Heart left ventricle (tissue), 16 donors: ENCODE data around the gene CFAP161. TPM values are rescaled to one million over a fixed set of nuclear protein-coding genes. Genes with fewer than 3 reads are reported as not detected.
A peak's percentile ranks its signal among the peaks of the same experiment; 100 is the strongest.

Experiments
- ATAC-seq, 4 donors: fragments of 200-7000 bp; cut with Tn5 transposase; one replicate each; pipeline ENCODE4 v1.9.1; 2020 to 2022; ENCODE audit warnings: moderate library complexity in 4 of 4, mild to moderate bottlenecking in 3 of 4, moderate number of reproducible peaks in 1 of 4
- DNase-seq, 5 donors: peaks; one replicate each; pipeline ENCODE4 v3.0.0-alpha.2; 2020
- H3K27ac ChIP-seq, 12 donors: fragments of 200-600 bp; sonication (generic) in 4 of 12; one replicate each; pipeline versions ENCODE4 v1.5.0 to v1.8.0; 2016 to 2022; ENCODE audit warnings: mild to moderate bottlenecking in 2 of 12
- H3K27me3 ChIP-seq, 9 donors: fragments of 200-600 bp; sonication (generic) in 2 of 9; one replicate each; pipeline versions ENCODE4 v1.5.1 to v1.8.0; 2016 to 2022; ENCODE audit warnings: mild to moderate bottlenecking in 3 of 9
- H3K36me3 ChIP-seq, 9 donors: fragments of 200-600 bp; sonication (generic) in 2 of 9; one replicate each; pipeline versions ENCODE4 v1.5.0 to v1.8.0; 2018 to 2022; ENCODE audit warnings: mild to moderate bottlenecking in 2 of 9
- H3K4me1 ChIP-seq, 12 donors: fragments of 200-600 bp; sonication (generic) in 4 of 12; one replicate each; pipeline versions ENCODE4 v1.5.0 to v1.8.0; 2016 to 2022; ENCODE audit warnings: mild to moderate bottlenecking in 3 of 12
- H3K4me3 ChIP-seq, 12 donors: fragments of 200-600 bp; sonication (generic) in 4 of 12; one replicate each; pipeline versions ENCODE4 v1.5.0 to v1.8.0; 2017 to 2022; ENCODE audit warnings: mild to moderate bottlenecking in 9 of 12, moderate library complexity in 4 of 12
- H3K9me3 ChIP-seq, 12 donors: fragments of 200-600 bp; sonication (generic) in 4 of 12; one replicate each; pipeline versions ENCODE4 v1.5.0 to v1.8.0; 2016 to 2022; ENCODE audit warnings: mild to moderate bottlenecking in 1 of 12
- POLR2A ChIP-seq, 2 donors: fragments of 450-650 bp; IDR thresholded peaks; one replicate each; pipeline ENCODE4 v1.6.1; 2017; ENCODE audit warnings: antibody characterized with exemption in 2 of 2, mild to moderate bottlenecking in 2 of 2, moderate library complexity in 2 of 2
- WGBS, 4 donors: extraction: QIAGEN DNeasy Blood & Tissue Kit in 2 of 4; methylation state at CpG; one replicate each; pipeline versions ENCODE4 v1.1.5 to v1.1.7; 2013 to 2018; 5-methylcytosine and 5-hydroxymethylcytosine counted together
- intact Hi-C, 10 donors: fragments of 100-400 bp; cut with DNase I; formaldehyde crosslinking; loops; one replicate each; pipeline versions ENCODE4 v1.11.1 to v1.14.2; 2022
- polyA plus RNA-seq, 2 donors: library from polyadenylated mRNA; stranded (reverse); fragments of 200-250 nt; gene quantifications; one replicate each; pipeline ENCODE4 v1.2.3, GENCODE V29; 2013
- total RNA-seq, 9 donors: library from RNA; depleted of rRNA in 2 of 9; stranded (reverse); fragments of >200 nt in 2 of 9; fragmentation: NEBNext Ultra II Directional in 3 of 9; extraction: Animal tissue kit (Norgen Biotek cat#: 25700) in 3 of 9; gene quantifications; one replicate each; pipeline versions ENCODE4 v1.1.0 to v1.2.4, GENCODE V29; 2016 to 2023
- TF ChIP-seq, protein P1 (sequence below), 12 donors: fragments of 200-600 bp; sonication (generic) in 4 of 12; IDR thresholded peaks; one replicate each; pipeline versions ENCODE4 v1.5.0 to v1.8.0; 2018 to 2022; ENCODE audit warnings: antibody characterized with exemption in 12 of 12, mild to moderate bottlenecking in 5 of 12
- donor health status: ischemic (EF 13 %, LVEDD 7.1; RV severe dilation, severe dysfunction).
- donor health status: healthy with polysubstance abuse.
- donor health status: DM: no; HTN: yes; CAD: no.
- donor health status: DM: no; HTN: no; CAD: no.
- donor health status: ischemic (EF 25% LVEDD 6.9; RV normal size, moderate dysfunction).
- donor health status: ischemic (EF 25% LVEDD 5.7; RV mildly dilated, moderate dysfunction).
- donor health status: healthy.
- donor health status: DM: yes; HTN: yes; CAD: no.
- donor health status: ischemic (EF 35%, LVEDD 5.7; RV mildly dilated, moderate dysfunction).
- donor health status: nonischemic (EF 11% LVEDD 7.7; RV severe dilation, severe dysfunction).
- donor health status: DM: yes; HTN: yes; CAD: no.
- donor health status: PGD.
- donor health status: ischemic (EF 29% LVEDD 5.4; RV normal size, mild dysfunction).
- donor health status: nonischemic (EF 23%, LVEDD 6.1; RV moderate dilation, normal function).

CFAP161 gene
- total and polyA plus RNA-seq, 11 donors: 0.22 to 2.0 (median 0.79) TPM; not detected in 2

DNA sequence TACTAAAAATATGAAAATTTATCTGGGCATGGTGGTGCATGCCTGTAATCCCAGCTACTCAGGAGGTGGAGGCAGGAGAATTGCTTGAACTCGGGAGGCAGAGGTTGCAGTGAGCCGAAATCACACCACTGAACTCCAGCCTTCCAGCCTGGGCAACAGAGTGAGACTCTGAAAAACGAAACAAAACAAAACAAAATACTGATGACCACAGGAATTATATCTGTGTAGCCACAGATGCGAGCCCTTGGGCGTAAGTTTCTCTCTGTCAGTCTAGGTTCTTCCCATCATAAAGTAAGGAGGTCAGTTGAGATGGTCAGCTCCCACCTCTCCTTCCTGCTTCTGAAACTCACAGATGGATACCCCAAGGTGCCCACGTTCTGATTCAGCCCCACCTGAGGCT lies 37.7 kb upstream of the CFAP161 start:
- H3K27ac ChIP-seq: peak overlapping the region in 8 of 12 donors; percentile 15 to 63 (median 48)
- H3K9me3 ChIP-seq: no peaks in the 10 kb centered on the region
- no peaks in the 10 kb centered on the region for H3K36me3 ChIP-seq
- H3K4me1 ChIP-seq: peaks cover 0 to 58% (median 37%) of the 10 kb centered on the region in 12 donors
- no peak overlapping the region for H3K4me3 ChIP-seq
- ATAC-seq (no peak), DNase-seq (no peak)
- intact Hi-C loops: loop anchor here in 6 of 10 donors (5.0 to 10.0 kb wide), 3 partner anchors 62 to 94 kb away; partner anchors contain the start of gene TLNRD1 (in 5 of the 6)
- H3K27me3 ChIP-seq: no peaks in the 10 kb centered on the region
- WGBS, 4 donors: 83 to 92% (median 86%) methylated on average over 6 of the region's 6 CpGs
- TF ChIP-seq, protein P1, sequence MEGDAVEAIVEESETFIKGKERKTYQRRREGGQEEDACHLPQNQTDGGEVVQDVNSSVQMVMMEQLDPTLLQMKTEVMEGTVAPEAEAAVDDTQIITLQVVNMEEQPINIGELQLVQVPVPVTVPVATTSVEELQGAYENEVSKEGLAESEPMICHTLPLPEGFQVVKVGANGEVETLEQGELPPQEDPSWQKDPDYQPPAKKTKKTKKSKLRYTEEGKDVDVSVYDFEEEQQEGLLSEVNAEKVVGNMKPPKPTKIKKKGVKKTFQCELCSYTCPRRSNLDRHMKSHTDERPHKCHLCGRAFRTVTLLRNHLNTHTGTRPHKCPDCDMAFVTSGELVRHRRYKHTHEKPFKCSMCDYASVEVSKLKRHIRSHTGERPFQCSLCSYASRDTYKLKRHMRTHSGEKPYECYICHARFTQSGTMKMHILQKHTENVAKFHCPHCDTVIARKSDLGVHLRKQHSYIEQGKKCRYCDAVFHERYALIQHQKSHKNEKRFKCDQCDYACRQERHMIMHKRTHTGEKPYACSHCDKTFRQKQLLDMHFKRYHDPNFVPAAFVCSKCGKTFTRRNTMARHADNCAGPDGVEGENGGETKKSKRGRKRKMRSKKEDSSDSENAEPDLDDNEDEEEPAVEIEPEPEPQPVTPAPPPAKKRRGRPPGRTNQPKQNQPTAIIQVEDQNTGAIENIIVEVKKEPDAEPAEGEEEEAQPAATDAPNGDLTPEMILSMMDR (IDR thresholded peaks at IDR 0.05): no peak
- no peak for TF ChIP-seq POLR2A (IDR thresholded peaks at IDR 0.05)

DNA sequence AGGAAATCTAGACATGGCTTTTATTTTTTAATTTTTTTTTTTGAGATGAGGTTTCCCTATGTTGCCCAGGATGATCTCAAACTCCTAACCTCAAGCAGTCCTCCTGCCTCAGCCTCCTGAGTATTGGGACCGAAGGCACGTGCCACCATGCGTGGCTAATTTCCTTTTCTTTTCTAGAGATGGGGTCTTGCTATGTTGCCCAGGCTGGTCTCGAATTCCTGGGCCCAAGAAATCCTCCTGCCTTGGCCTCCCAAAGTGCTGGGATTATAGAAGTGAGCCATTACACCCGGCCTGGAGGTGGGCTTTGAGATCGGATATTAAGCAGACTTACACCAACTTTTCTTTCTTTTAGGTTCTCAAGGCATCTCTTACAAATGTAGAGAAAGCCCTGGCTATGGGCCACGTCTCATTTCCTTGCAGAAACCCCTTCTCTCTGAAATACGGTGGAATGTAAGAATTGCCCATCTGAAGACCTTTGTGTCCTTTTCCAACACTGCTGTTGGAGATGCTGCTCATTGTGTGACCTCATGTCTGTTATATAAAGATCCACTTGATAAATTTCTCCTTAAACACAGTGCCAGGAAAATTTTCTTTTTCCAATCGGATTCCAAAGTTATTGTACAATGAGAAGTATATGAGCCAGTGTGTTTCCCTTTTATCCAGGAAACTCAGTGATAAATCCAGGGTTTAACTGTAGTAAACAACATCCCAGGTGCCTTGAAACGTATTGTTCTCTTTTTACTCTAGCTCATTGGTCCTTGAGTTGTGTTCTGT lies 36.8 kb upstream of the CFAP161 start:
- WGBS, 4 donors: 60 to 71% (median 66%) methylated on average over 10 of the region's 10 CpGs
- ATAC-seq (no peak), DNase-seq (no peak)
- Histone ChIP-seq H3K27me3 (no peaks in the 10 kb centered on the region), H3K27ac (peak overlapping the region in 9 of 12 donors; percentile 15 to 68 (median 57)), H3K4me3 (no peak overlapping the region), H3K36me3 (no peaks in the 10 kb centered on the region), H3K9me3 (no peaks in the 10 kb centered on the region), H3K4me1 (peaks cover 0 to 52% (median 31%) of the 10 kb centered on the region in 12 donors)
- TF ChIP-seq, protein P1 (IDR thresholded peaks at IDR 0.05): no peak
- TF ChIP-seq POLR2A (IDR thresholded peaks at IDR 0.05): no peak
- intact Hi-C loops: loop anchor here in 6 of 10 donors (5.0 to 10.0 kb wide), 3 partner anchors 63 to 95 kb away; partner anchors contain the start of gene TLNRD1 (in 5 of the 6)

DNA sequence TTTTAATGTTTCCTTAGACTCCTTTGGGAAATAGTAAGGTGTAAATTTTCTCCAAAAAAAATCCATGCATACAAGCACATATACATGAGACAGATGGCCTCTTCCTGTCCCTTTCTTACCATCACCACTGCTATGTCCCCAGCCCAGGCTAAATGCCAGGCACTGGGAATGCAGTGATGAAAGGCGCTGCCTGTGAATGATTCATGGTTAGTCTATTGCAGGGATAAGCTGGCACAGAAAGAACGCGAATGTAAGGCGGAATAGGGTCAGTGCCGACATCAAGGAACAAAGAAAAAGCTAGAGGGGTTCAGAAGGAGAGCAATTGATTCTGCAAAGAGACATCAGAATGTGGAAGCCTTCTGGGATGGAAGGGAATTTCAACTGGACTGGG lies 36.2 kb upstream of the CFAP161 start:
- peak in 1 of 5 donors; percentile 59 for DNase-seq
- no peak overlapping the region for H3K4me3 ChIP-seq
- TF ChIP-seq POLR2A (IDR thresholded peaks at IDR 0.05): no peak
- TF ChIP-seq, protein P1 (IDR thresholded peaks at IDR 0.05): no peak
- H3K4me1 ChIP-seq: peaks cover 0 to 46% (median 25%) of the 10 kb centered on the region in 12 donors
- peak overlapping the region in 11 of 12 donors; percentile 6 to 68 (median 57) for H3K27ac ChIP-seq
- WGBS, 4 donors: 17 to 29% (median 25%) methylated on average over 5 of the region's 5 CpGs
- ATAC-seq: peak in 1 of 4 donors; percentile 26
- no peaks in the 10 kb centered on the region for H3K9me3 ChIP-seq
- H3K36me3 ChIP-seq: no peaks in the 10 kb centered on the region
- intact Hi-C loops: loop anchor here in 7 of 10 donors (2.0 to 10.0 kb wide), 4 partner anchors 63 to 97 kb away; partner anchors contain the start of gene TLNRD1 (in 7 of the 7)
- H3K27me3 ChIP-seq: no peaks in the 10 kb centered on the region

DNA sequence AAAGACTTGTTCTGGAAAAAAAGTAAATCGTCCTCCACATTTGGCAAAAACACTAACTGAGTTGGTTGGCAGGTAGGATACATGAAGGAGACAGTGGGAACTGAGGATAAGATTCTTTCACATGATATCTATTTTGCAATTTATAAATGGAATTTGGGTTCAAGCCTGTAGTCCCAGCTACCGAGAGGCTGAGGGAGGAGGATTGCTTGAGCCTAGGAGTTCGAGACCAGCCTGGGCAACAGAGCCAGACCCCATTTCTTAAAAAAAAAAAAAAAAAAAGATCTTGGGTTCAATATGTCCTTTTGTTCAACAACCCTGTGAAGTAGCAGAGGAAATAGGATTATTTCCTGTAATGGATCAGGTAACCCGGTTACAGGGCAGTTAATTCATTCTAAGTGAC lies 35.7 kb upstream of the CFAP161 start:
- Histone ChIP-seq H3K4me1 (peaks cover 0 to 43% (median 21%) of the 10 kb centered on the region in 12 donors), H3K36me3 (no peaks in the 10 kb centered on the region), H3K27ac (peak overlapping the region in 11 of 12 donors; percentile 6 to 68 (median 57)), H3K27me3 (no peaks in the 10 kb centered on the region), H3K4me3 (no peak overlapping the region), H3K9me3 (no peaks in the 10 kb centered on the region)
- intact Hi-C loops: loop anchor here in 7 of 10 donors (2.0 to 10.0 kb wide), 4 partner anchors 64 to 98 kb away; partner anchors contain the start of gene TLNRD1 (in 7 of the 7)
- DNase-seq: no peak
- no peak for TF ChIP-seq POLR2A (IDR thresholded peaks at IDR 0.05)
- TF ChIP-seq, protein P1 (IDR thresholded peaks at IDR 0.05): no peak
- ATAC-seq: no peak
- WGBS, 4 donors: 52 to 70% (median 62%) methylated on average over 4 of the region's 4 CpGs
